ENCODE measurements around the gene H3-3A. TPM values are rescaled to one million over a fixed set of nuclear protein-coding genes. Genes with fewer than 3 reads are reported as not detected.

H3-3A gene
- total and polyA plus RNA-seq, 10 of the 15 experiments (the other 5 are each of a cell fraction or from before 2014, with no cell fraction given), result 215 to 486 (median 393) TPM

GRCh38 chr1:226110249-226111097 lies 48.0 kb downstream of the H3-3A start:
- in situ Hi-C loops (cut with MboI) (no loop called here), intact Hi-C loops (cut with micrococcal nuclease; ENCODE audit: unreplicated experiment) (loop anchor here (2.0 to 10.0 kb wide), 3 partner anchors 46 to 643 kb away; partner anchors contain the start of gene SRP9)
- no peaks in the 10 kb centered on the region for H3K9me3 ChIP-seq (replicated peaks; ENCODE audit: control insufficient read depth, insufficient read depth, low read length)
- BruUV-seq (replicated peaks), result no TSS peak
- ChIA-PET RAD21 (ENCODE audit: unreplicated experiment) (interaction anchor here (0.8 to 6.3 kb wide), 15 partner anchors 9 to 132 kb away, joined by 3 to 56 read pairs (median 6); partner anchors contain the start of genes H3-3A and SDE2), CTCF (interaction anchor here (0.5 to 6.5 kb wide), 13 partner anchors 9 to 223 kb away, joined by 3 to 96 read pairs (median 7); partner anchors contain the start of gene SDE2), POLR2A (interaction anchor here (0.6 to 6.0 kb wide), 13 partner anchors 9 to 621 kb away, joined by 3 to 37 read pairs (median 6); partner anchors contain the start of genes H3-3A and SDE2), SMC1A (ENCODE audit: uncharacterized antibody, unreplicated experiment) (interaction anchor here (0.6 to 4.6 kb wide), 13 partner anchors 9 to 120 kb away, joined by 3 to 39 read pairs (median 5); partner anchors contain the start of gene SDE2)
- peak; percentile 52 for FAIRE-seq
- peak; percentile 93 for ATAC-seq
- H3K36me3 ChIP-seq (ENCODE audit: control insufficient read depth in 2 of 2, insufficient read depth in 2 of 2, low read length in 1 of 2), result no peaks in the 10 kb centered on the region
- peak; percentile 41 for DNase-seq (ENCODE audit: low read depth, low spot score)
- H3K9ac ChIP-seq (ENCODE audit: control insufficient read depth, insufficient read depth, low read length), result peak overlapping the region; percentile 91
- H3K4me2 ChIP-seq (ENCODE audit: control insufficient read depth, insufficient read depth), result peak overlapping the region; percentile 89
- H4K20me1 ChIP-seq (ENCODE audit: control insufficient read depth, insufficient read depth), result no peaks in the 10 kb centered on the region
- peak overlapping the region; percentile 77 for H3K4me3 ChIP-seq
- under 1% methylated on average over 69 of the region's 73 CpGs for WGBS (ENCODE audit: insufficient coverage, insufficient replicate concordance, low lambda C conversion rate, missing lambda C conversion rate)
- no peaks in the 10 kb centered on the region for H3K27me3 ChIP-seq (replicated peaks in 1 of 2; ENCODE audit: control insufficient read depth in 2 of 2, insufficient read depth in 2 of 2, low read length in 1 of 2)
- peaks cover 23% of the 10 kb centered on the region for H3K4me1 ChIP-seq (ENCODE audit: control insufficient read depth, insufficient read depth, low read length)
- H2AFZ ChIP-seq (ENCODE audit: control insufficient read depth, low read depth, low read length), result peak overlapping the region; percentile 71
- H3K79me2 ChIP-seq (ENCODE audit: control insufficient read depth, insufficient read depth, low read length), result no peaks in the 10 kb centered on the region
- H3K27ac ChIP-seq (ENCODE audit: control insufficient read depth, insufficient read depth), result peak overlapping the region; percentile 92
- peak; percentile 96 for TF ChIP-seq DPF2 (IDR thresholded peaks at IDR 0.05)
- no peak for TF ChIP-seq USF1 (IDR thresholded peaks at IDR 0.05; ENCODE audit: borderline replicate concordance, extremely low read length, insufficient read depth, low read depth, low read length)
- TF ChIP-seq BMI1 (IDR thresholded peaks at IDR 0.05; ENCODE audit: borderline replicate concordance), result no peak
- no peak for TF ChIP-seq SMAD5 (IDR thresholded peaks at IDR 0.05; ENCODE audit: low read depth)
- TF ChIP-seq EP300 (IDR thresholded peaks at IDR 0.05; ENCODE audit: borderline replicate concordance in 1 of 2, control insufficient read depth in 1 of 2, low read depth in 2 of 2, low read length in 2 of 2), result no peak
- no peak for TF ChIP-seq EZH2 (IDR thresholded peaks at IDR 0.05; ENCODE audit: borderline replicate concordance, control insufficient read depth, low read depth, low read length)
- peak; percentile 71 for TF ChIP-seq MEF2A (IDR thresholded peaks at IDR 0.05; ENCODE audit: insufficient read depth, low read depth, low read length)
- no peak for TF ChIP-seq MYC (IDR thresholded peaks at IDR 0.05; ENCODE audit: insufficient read depth, insufficient read length, insufficient replicate concordance, low read length, severe bottlenecking)
- TF ChIP-seq ZNF622 (IDR thresholded peaks at IDR 0.05), result no peak
- peak; percentile 36; the same call in 1 of the 2 replicates for TF ChIP-seq NFIC (IDR thresholded peaks at IDR 0.05; ENCODE audit: low read depth, low read length)
- no peak for TF ChIP-seq PKNOX1 (IDR thresholded peaks at IDR 0.05)
- no peak for TF ChIP-seq CTCF (IDR thresholded peaks at IDR 0.05 in 2 of 3, conservative IDR thresholded peaks at IDR 0.05 in 1 of 3; ENCODE audit: control insufficient read depth in 2 of 3, extremely low read depth in 1 of 3, insufficient read depth in 1 of 3, low read depth in 3 of 3, low read length in 3 of 3)
- TF ChIP-seq NFYA (IDR thresholded peaks at IDR 0.05; ENCODE audit: borderline replicate concordance, low read depth, low read length), result no peak
- TF ChIP-seq SMAD1 (IDR thresholded peaks at IDR 0.05; ENCODE audit: low read depth, partially characterized antibody), result no peak
- 0 out of 4 replicates have a peak, but pooled peaks of 1 of the 2 experiments have one; percentile 39 for TF ChIP-seq SRF (IDR thresholded peaks at IDR 0.05; ENCODE audit: low read depth in 2 of 2, low read length in 2 of 2)

All from GM12878 (cell line).